Spleen (tissue), 7 donors: ENCODE data around the gene PRKACB.

Source experiments
- CTCF ChIP-seq, 11 experiments: fragments of 200-600 bp in 7 of 11; fragments of 450-650 bp in 4 of 11; sonication (generic) in 4 of 11; IDR thresholded peaks in 8 of 11; conservative IDR thresholded peaks in 3 of 11; 1 replicate in 7 of 11; 2 replicates in 4 of 11; pipeline versions ENCODE4 v1.4.0 to v1.8.0; 2016 to 2021; ENCODE audit warnings: antibody characterized with exemption in 11 of 11, inconsistent platforms in 4 of 11, mild to moderate bottlenecking in 1 of 11
- POLR2A ChIP-seq, 3 donors: fragments of 450-650 bp; IDR thresholded peaks; one replicate each; pipeline ENCODE4 v1.5.1; 2017; ENCODE audit warnings: antibody characterized with exemption in 3 of 3, mild to moderate bottlenecking in 1 of 3
- POLR2AphosphoS5 ChIP-seq, 3 donors: sonication (generic); formaldehyde crosslinking; IDR thresholded peaks; one replicate each; pipeline ENCODE4 v1.5.1; 2017; ENCODE audit warnings: antibody characterized with exemption in 3 of 3
- donor health status: DM: no; HTN: no; CAD: no; lungs with moderate emphysema.
- donor health status: DM: no; HTN: no; CAD: no.
- donor health status: DM: no; HTN: no; CAD: no.

- TF ChIP-seq POLR2A (IDR thresholded peaks at IDR 0.05) (no peak), POLR2AphosphoS5 (IDR thresholded peaks at IDR 0.05) (no peak), CTCF (IDR thresholded peaks at IDR 0.05 in 8 of 11, conservative IDR thresholded peaks at IDR 0.05 in 3 of 11) (no peak)
These were observed 27.5 kb upstream of the PRKACB start for GRCh38 chr1:84116558-84116957.
